OCI-LY1 (cell line): ENCODE results near the gene CHMP4B.

Source experiments
- H2AFZ ChIP-seq: fragments of 200-600 bp; sonication (generic), shearing (Covaris generic); 2 replicates; pipeline ENCODE4 v1.6.0; 2014; ENCODE audit warnings: antibody characterized with exemption, mild to moderate bottlenecking, low read length
- H3F3A ChIP-seq: fragments of 200-600 bp; sonication (generic), shearing (Covaris generic); 2 replicates; pipeline ENCODE4 v1.6.0; 2014; ENCODE audit warnings: mild to moderate bottlenecking, antibody characterized with exemption, low read length, moderate library complexity; ENCODE audit not compliant: insufficient read depth
- H3K27ac ChIP-seq: fragments of 200-600 bp; sonication (generic); 2 replicates; pipeline ENCODE4 v1.5.1; 2014; ENCODE audit warnings: low read length, mixed run types, mild to moderate bottlenecking, low read depth; ENCODE audit not compliant: poor library complexity, severe bottlenecking
- H3K27me3 ChIP-seq: fragments of 200-600 bp; sonication (generic); 2 replicates; pipeline ENCODE4 v1.6.0; 2014; ENCODE audit warnings: antibody characterized with exemption, mild to moderate bottlenecking, low read length, moderate library complexity; ENCODE audit not compliant: insufficient read depth
- H3K36me3 ChIP-seq: fragments of 200-600 bp; sonication (generic); 2 replicates; pipeline ENCODE4 v1.6.1; 2014; ENCODE audit warnings: mild to moderate bottlenecking, antibody characterized with exemption, low read length, moderate library complexity, mixed read lengths; ENCODE audit not compliant: insufficient read depth
- H3K4me1 ChIP-seq: fragments of 200-600 bp; sonication (generic); 2 replicates; pipeline ENCODE4 v1.5.1; 2014; ENCODE audit warnings: mild to moderate bottlenecking, low read length, moderate library complexity; ENCODE audit not compliant: insufficient read depth, severe bottlenecking
- H3K4me2 ChIP-seq: fragments of 200-600 bp; sonication (generic), shearing (Covaris generic); 2 replicates; pipeline ENCODE4 v1.6.1; 2014; ENCODE audit warnings: low read length
- H3K4me3 ChIP-seq: fragments of 200-600 bp; sonication (generic); 2 replicates; pipeline ENCODE4 v1.5.1; 2014; ENCODE audit warnings: low read length, low read depth, mild to moderate bottlenecking, mixed read lengths; ENCODE audit not compliant: poor library complexity, severe bottlenecking
- H3K79me2 ChIP-seq: fragments of 200-600 bp; shearing (Covaris generic); 2 replicates; pipeline ENCODE4 v1.6.1; 2016; ENCODE audit warnings: mixed run types, low read length, mixed read lengths; ENCODE audit not compliant: insufficient read depth
- H3K9ac ChIP-seq: fragments of 200-600 bp; sonication (generic), shearing (Covaris generic); 2 replicates; pipeline ENCODE4 v1.6.1; 2014; ENCODE audit warnings: mild to moderate bottlenecking, low read length, mixed read lengths
- H3K9me2 ChIP-seq: fragments of 200-600 bp; sonication (generic), shearing (Covaris generic); 2 replicates; pipeline ENCODE4 v1.6.1; 2014; ENCODE audit warnings: low read depth, mild to moderate bottlenecking, low read length, mixed read lengths
- H3K9me3 ChIP-seq: fragments of 200-600 bp; shearing (Covaris generic); 2 replicates; pipeline ENCODE4 v1.6.1; 2014; ENCODE audit warnings: low read length, mixed read lengths
- H4K20me1 ChIP-seq: fragments of 200-600 bp; sonication (generic), shearing (Covaris generic); 2 replicates; pipeline ENCODE4 v1.6.0; 2016; ENCODE audit warnings: mild to moderate bottlenecking, low read length; ENCODE audit not compliant: insufficient read depth
- EZH2 ChIP-seq: fragments of 200-600 bp; sonication (generic), shearing (Covaris generic); IDR thresholded peaks from 2 replicates; pipeline ENCODE4 v1.8.0; 2017; ENCODE audit warnings: borderline replicate concordance, mixed run types, mild to moderate bottlenecking, antibody characterized with exemption, low read length, moderate library complexity, mixed read lengths
- TF ChIP-seq, protein P1 (sequence below): fragments of 200-600 bp; sonication (generic), shearing (Covaris generic); IDR thresholded peaks from 2 replicates; pipeline ENCODE4 v1.5.1; 2017; ENCODE audit warnings: mild to moderate bottlenecking, antibody characterized with exemption, low read length, moderate library complexity, mixed read lengths

The CHMP4B gene

DNA sequence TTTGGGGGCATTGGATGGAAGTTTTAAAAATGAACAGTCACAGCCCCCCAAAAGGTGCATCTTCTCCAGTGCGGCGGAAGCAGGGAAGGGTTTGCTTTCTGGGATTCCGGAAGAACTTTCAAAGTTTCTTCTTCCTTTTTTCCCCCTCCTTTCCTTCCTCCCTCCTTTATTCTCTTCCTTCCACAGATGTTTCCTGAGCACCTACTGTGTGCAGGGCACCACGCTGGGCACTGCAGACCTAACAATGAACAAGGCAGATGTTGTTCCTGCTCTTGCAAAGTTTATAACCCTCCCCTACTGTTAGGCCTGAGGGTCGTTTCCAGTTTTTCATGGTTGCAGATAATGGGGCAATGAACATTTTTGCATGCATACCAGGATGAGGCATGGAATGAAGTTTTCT, 58.1 kb downstream of the CHMP4B start:
- Histone ChIP-seq H3K9me3 (no peaks in the 10 kb centered on the region), H3K27me3 (no peaks in the 10 kb centered on the region), H3K9me2 (no peaks in the 10 kb centered on the region), H2AFZ (no peak overlapping the region), H3K36me3 (no peaks in the 10 kb centered on the region), H4K20me1 (no peaks in the 10 kb centered on the region), H3K4me3 (no peak overlapping the region), H3F3A (no peaks in the 10 kb centered on the region), H3K4me1 (peaks cover 2% of the 10 kb centered on the region), H3K79me2 (no peaks in the 10 kb centered on the region), H3K4me2 (no peak overlapping the region), H3K27ac (no peak overlapping the region), H3K9ac (no peak overlapping the region)
- TF ChIP-seq EZH2: no peak
- TF ChIP-seq, protein P1, sequence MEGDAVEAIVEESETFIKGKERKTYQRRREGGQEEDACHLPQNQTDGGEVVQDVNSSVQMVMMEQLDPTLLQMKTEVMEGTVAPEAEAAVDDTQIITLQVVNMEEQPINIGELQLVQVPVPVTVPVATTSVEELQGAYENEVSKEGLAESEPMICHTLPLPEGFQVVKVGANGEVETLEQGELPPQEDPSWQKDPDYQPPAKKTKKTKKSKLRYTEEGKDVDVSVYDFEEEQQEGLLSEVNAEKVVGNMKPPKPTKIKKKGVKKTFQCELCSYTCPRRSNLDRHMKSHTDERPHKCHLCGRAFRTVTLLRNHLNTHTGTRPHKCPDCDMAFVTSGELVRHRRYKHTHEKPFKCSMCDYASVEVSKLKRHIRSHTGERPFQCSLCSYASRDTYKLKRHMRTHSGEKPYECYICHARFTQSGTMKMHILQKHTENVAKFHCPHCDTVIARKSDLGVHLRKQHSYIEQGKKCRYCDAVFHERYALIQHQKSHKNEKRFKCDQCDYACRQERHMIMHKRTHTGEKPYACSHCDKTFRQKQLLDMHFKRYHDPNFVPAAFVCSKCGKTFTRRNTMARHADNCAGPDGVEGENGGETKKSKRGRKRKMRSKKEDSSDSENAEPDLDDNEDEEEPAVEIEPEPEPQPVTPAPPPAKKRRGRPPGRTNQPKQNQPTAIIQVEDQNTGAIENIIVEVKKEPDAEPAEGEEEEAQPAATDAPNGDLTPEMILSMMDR: no peak

DNA sequence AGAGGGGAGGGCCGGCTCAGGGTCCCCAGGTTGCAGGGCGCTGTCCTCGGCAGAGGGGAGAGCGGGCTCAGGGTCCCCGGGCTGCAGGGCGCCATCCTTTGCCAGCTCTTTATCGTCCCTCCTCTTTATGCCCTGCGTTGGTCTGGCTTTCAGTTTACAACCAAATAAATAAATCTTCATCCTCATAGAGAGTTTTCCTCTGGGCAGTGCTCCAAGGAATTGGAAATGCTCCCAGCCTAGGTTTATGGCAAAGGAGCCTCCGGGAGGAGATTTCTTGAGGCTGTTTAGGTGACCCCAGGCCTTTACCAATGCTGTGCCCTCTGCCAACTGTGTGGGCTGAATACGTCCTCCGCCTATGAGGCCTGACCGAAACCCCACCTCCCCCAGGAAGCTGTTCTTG, 60.2 kb downstream of the CHMP4B start:
- Histone ChIP-seq H3K4me2 (no peak overlapping the region), H3K9ac (no peak overlapping the region), H3K4me1 (peaks cover 14% of the 10 kb centered on the region), H3K4me3 (no peak overlapping the region), H3K27me3 (no peaks in the 10 kb centered on the region), H3K9me2 (no peaks in the 10 kb centered on the region), H3K9me3 (no peaks in the 10 kb centered on the region), H2AFZ (no peak overlapping the region), H3K79me2 (no peaks in the 10 kb centered on the region), H3F3A (no peaks in the 10 kb centered on the region), H3K27ac (no peak overlapping the region), H4K20me1 (no peaks in the 10 kb centered on the region), H3K36me3 (no peaks in the 10 kb centered on the region)
- TF ChIP-seq EZH2: no peak
- TF ChIP-seq, protein P1: no peak

DNA sequence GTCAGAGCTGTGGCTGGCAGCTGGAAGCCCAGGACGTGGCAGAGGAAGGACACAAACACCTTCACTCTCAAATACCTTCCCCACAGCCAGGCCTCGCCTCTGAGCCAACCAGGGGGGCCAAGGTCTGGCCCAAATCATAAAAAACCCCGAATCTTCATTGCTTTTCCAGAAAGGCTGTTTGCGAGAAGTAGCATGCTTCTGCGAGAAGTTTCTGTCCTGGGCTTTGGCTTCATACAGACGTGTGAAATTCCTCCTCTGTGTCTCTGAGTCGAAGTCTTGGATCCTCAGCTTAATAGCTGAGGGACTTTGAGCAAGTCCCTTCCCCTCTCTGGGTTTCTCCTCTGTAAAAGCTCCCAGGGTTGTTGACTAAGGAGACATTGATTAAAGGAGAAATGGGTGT, 63.0 kb downstream of the CHMP4B start:
- no peaks in the 10 kb centered on the region for H3K9me3 ChIP-seq
- H3K9me2 ChIP-seq: no peaks in the 10 kb centered on the region
- H3F3A ChIP-seq: no peaks in the 10 kb centered on the region
- no peaks in the 10 kb centered on the region for H3K36me3 ChIP-seq
- no peak overlapping the region for H3K4me2 ChIP-seq
- no peaks in the 10 kb centered on the region for H3K27me3 ChIP-seq
- H3K27ac ChIP-seq: peak overlapping the region; percentile 17
- H3K9ac ChIP-seq: no peak overlapping the region
- TF ChIP-seq, protein P1: no peak
- TF ChIP-seq EZH2: no peak
- H2AFZ ChIP-seq: no peak overlapping the region
- H3K79me2 ChIP-seq: no peaks in the 10 kb centered on the region
- no peaks in the 10 kb centered on the region for H4K20me1 ChIP-seq
- H3K4me1 ChIP-seq: peaks cover 14% of the 10 kb centered on the region
- no peak overlapping the region for H3K4me3 ChIP-seq
